ENCODE results near the gene SASH1. TPM values are rescaled to one million over a fixed set of nuclear protein-coding genes. Genes with fewer than 3 reads are reported as not detected.

Gene SASH1
- total RNA-seq, 1 experiment from 2014 or later = 27.4 TPM

DNA sequence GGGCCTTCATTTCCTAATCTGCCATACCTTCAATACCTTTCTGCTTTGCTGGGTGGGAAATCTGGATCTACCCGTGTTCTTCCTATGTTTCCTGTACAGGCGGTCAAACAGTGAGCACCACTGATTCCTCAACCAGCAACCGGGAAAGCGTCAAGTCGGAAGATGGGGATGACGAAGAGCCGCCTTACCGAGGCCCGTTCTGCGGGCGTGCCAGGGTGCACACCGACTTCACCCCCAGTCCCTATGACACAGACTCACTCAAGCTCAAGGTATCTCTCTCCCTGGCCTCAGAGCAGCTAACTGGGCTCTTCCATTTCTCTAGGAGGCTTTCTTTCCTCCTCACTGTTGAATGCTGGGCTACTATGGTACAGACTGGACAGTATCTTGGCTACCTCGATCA, 190.1 kb downstream of the SASH1 start:
- no peak for DNase-seq (ENCODE audit: low spot score)
- CTCF ChIA-PET = no interaction called here
- TF ChIP-seq, protein P1, sequence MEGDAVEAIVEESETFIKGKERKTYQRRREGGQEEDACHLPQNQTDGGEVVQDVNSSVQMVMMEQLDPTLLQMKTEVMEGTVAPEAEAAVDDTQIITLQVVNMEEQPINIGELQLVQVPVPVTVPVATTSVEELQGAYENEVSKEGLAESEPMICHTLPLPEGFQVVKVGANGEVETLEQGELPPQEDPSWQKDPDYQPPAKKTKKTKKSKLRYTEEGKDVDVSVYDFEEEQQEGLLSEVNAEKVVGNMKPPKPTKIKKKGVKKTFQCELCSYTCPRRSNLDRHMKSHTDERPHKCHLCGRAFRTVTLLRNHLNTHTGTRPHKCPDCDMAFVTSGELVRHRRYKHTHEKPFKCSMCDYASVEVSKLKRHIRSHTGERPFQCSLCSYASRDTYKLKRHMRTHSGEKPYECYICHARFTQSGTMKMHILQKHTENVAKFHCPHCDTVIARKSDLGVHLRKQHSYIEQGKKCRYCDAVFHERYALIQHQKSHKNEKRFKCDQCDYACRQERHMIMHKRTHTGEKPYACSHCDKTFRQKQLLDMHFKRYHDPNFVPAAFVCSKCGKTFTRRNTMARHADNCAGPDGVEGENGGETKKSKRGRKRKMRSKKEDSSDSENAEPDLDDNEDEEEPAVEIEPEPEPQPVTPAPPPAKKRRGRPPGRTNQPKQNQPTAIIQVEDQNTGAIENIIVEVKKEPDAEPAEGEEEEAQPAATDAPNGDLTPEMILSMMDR (IDR thresholded peaks at IDR 0.05) = no peak
- TF ChIP-seq SP1 (CRISPR knock-in tag; conservative IDR thresholded peaks at IDR 0.05) (no peak), TEAD1 (CRISPR knock-in tag; IDR thresholded peaks at IDR 0.05) (no peak), ATF1 (CRISPR knock-in tag; IDR thresholded peaks at IDR 0.05) (no peak), GTF2I (CRISPR knock-in tag; conservative IDR thresholded peaks at IDR 0.05) (no peak), ZNF423 (CRISPR knock-in tag; IDR thresholded peaks at IDR 0.05) (no peak)
- TF ChIP-seq, protein P2, sequence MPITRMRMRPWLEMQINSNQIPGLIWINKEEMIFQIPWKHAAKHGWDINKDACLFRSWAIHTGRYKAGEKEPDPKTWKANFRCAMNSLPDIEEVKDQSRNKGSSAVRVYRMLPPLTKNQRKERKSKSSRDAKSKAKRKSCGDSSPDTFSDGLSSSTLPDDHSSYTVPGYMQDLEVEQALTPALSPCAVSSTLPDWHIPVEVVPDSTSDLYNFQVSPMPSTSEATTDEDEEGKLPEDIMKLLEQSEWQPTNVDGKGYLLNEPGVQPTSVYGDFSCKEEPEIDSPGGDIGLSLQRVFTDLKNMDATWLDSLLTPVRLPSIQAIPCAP (CRISPR knock-in tag; IDR thresholded peaks at IDR 0.05) = no peak
- TF ChIP-seq, protein P3, sequence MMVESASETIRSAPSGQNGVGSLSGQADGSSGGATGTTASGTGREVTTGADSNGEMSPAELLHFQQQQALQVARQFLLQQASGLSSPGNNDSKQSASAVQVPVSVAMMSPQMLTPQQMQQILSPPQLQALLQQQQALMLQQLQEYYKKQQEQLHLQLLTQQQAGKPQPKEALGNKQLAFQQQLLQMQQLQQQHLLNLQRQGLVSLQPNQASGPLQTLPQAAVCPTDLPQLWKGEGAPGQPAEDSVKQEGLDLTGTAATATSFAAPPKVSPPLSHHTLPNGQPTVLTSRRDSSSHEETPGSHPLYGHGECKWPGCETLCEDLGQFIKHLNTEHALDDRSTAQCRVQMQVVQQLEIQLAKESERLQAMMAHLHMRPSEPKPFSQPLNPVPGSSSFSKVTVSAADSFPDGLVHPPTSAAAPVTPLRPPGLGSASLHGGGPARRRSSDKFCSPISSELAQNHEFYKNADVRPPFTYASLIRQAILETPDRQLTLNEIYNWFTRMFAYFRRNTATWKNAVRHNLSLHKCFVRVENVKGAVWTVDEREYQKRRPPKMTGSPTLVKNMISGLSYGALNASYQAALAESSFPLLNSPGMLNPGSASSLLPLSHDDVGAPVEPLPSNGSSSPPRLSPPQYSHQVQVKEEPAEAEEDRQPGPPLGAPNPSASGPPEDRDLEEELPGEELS (CRISPR knock-in tag; IDR thresholded peaks at IDR 0.05) = no peak
- TF ChIP-seq, protein P4, sequence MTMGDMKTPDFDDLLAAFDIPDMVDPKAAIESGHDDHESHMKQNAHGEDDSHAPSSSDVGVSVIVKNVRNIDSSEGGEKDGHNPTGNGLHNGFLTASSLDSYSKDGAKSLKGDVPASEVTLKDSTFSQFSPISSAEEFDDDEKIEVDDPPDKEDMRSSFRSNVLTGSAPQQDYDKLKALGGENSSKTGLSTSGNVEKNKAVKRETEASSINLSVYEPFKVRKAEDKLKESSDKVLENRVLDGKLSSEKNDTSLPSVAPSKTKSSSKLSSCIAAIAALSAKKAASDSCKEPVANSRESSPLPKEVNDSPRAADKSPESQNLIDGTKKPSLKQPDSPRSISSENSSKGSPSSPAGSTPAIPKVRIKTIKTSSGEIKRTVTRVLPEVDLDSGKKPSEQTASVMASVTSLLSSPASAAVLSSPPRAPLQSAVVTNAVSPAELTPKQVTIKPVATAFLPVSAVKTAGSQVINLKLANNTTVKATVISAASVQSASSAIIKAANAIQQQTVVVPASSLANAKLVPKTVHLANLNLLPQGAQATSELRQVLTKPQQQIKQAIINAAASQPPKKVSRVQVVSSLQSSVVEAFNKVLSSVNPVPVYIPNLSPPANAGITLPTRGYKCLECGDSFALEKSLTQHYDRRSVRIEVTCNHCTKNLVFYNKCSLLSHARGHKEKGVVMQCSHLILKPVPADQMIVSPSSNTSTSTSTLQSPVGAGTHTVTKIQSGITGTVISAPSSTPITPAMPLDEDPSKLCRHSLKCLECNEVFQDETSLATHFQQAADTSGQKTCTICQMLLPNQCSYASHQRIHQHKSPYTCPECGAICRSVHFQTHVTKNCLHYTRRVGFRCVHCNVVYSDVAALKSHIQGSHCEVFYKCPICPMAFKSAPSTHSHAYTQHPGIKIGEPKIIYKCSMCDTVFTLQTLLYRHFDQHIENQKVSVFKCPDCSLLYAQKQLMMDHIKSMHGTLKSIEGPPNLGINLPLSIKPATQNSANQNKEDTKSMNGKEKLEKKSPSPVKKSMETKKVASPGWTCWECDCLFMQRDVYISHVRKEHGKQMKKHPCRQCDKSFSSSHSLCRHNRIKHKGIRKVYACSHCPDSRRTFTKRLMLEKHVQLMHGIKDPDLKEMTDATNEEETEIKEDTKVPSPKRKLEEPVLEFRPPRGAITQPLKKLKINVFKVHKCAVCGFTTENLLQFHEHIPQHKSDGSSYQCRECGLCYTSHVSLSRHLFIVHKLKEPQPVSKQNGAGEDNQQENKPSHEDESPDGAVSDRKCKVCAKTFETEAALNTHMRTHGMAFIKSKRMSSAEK (CRISPR knock-in tag; IDR thresholded peaks at IDR 0.05; ENCODE audit: borderline replicate concordance) = no peak
- TF ChIP-seq, protein P5, sequence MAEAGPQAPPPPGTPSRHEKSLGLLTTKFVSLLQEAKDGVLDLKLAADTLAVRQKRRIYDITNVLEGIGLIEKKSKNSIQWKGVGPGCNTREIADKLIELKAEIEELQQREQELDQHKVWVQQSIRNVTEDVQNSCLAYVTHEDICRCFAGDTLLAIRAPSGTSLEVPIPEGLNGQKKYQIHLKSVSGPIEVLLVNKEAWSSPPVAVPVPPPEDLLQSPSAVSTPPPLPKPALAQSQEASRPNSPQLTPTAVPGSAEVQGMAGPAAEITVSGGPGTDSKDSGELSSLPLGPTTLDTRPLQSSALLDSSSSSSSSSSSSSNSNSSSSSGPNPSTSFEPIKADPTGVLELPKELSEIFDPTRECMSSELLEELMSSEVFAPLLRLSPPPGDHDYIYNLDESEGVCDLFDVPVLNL (CRISPR knock-in tag; IDR thresholded peaks at IDR 0.05; ENCODE audit: borderline replicate concordance, low read depth) = no peak
- TF ChIP-seq, protein P6, sequence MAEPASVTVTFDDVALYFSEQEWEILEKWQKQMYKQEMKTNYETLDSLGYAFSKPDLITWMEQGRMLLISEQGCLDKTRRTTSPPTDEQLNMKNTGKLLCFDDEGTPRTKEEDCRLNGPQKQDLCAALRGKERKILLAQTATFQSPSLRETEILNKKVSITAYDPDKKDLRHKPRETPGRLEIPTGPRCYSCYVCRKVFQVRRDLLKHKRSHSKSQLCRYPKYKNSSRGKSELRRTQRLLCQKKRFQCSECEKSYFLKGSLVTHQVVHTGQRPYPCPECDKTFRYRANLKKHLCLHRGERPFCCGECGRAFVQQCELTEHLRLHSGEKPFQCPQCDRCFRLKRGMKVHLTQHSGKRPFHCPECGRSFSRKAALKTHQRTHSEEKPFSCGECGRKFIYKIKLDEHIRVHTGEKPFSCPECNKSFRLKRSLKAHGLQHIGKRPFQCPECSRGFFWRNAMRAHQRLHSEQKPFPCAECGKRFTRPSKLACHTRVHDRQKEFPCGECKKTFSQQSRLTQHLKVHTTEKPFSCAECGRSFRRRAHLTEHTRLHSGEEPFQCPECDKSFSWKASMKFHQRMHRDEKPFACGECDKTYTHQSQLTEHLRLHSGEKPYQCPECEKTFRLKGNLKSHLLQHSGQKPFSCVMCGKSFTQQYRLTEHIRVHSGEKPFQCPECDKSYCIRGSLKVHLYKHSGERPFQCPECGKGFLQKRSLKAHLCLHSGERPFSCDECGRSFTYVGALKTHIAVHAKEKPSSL (CRISPR knock-in tag; conservative IDR thresholded peaks at IDR 0.05) = no peak
- TF ChIP-seq, protein P7, sequence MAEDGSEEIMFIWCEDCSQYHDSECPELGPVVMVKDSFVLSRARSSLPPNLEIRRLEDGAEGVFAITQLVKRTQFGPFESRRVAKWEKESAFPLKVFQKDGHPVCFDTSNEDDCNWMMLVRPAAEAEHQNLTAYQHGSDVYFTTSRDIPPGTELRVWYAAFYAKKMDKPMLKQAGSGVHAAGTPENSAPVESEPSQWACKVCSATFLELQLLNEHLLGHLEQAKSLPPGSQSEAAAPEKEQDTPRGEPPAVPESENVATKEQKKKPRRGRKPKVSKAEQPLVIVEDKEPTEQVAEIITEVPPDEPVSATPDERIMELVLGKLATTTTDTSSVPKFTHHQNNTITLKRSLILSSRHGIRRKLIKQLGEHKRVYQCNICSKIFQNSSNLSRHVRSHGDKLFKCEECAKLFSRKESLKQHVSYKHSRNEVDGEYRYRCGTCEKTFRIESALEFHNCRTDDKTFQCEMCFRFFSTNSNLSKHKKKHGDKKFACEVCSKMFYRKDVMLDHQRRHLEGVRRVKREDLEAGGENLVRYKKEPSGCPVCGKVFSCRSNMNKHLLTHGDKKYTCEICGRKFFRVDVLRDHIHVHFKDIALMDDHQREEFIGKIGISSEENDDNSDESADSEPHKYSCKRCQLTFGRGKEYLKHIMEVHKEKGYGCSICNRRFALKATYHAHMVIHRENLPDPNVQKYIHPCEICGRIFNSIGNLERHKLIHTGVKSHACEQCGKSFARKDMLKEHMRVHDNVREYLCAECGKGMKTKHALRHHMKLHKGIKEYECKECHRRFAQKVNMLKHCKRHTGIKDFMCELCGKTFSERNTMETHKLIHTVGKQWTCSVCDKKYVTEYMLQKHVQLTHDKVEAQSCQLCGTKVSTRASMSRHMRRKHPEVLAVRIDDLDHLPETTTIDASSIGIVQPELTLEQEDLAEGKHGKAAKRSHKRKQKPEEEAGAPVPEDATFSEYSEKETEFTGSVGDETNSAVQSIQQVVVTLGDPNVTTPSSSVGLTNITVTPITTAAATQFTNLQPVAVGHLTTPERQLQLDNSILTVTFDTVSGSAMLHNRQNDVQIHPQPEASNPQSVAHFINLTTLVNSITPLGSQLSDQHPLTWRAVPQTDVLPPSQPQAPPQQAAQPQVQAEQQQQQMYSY (CRISPR knock-in tag; IDR thresholded peaks at IDR 0.05) = no peak
- Mint-ChIP-seq H3K27me3 (ENCODE audit: low read depth) (no peaks in the 10 kb centered on the region), H3K4me1 (peaks cover 17% of the 10 kb centered on the region), H3K4me3 (no peak overlapping the region), H3K27ac (no peak overlapping the region), H3K9me3 (no peaks in the 10 kb centered on the region), H3K36me3 (peaks cover 66% of the 10 kb centered on the region)
- POLR2A ChIA-PET = no interaction called here
- ATAC-seq = no peak

Data from WTC11 (cell line).